ENCODE data around the gene ACO2.
"Not testable (repeated sequence)": the region's sequence is repeated elsewhere in the genome, so short reads cannot be mapped to it uniquely, and the experiment has no call there.

The ACO2 gene

GRCh38 chr22:41435560-41435959 is 33.4 kb upstream of the ACO2 start:
- TF ChIP-seq CTCF (IDR thresholded peaks at IDR 0.05; ENCODE audit: low read depth, low read length, missing control alignments), result no peak
- no peak overlapping the region for H3K4me3 ChIP-seq (replicated peaks; ENCODE audit: low read depth, low read length)
- DNase-seq (ENCODE audit: extremely low read depth, low read depth), result no peak

GRCh38 chr22:41436322-41437113 is 32.4 kb upstream of the ACO2 start:
- TF ChIP-seq CTCF (IDR thresholded peaks at IDR 0.05; ENCODE audit: low read depth, low read length, missing control alignments), result no peak
- no peak overlapping the region for H3K4me3 ChIP-seq (replicated peaks; ENCODE audit: low read depth, low read length)
- DNase-seq (ENCODE audit: extremely low read depth, low read depth), result no peak

GRCh38 chr22:41437198-41437597 is 31.7 kb upstream of the ACO2 start:
- no peak overlapping the region for H3K4me3 ChIP-seq (replicated peaks; ENCODE audit: low read depth, low read length)
- TF ChIP-seq CTCF (IDR thresholded peaks at IDR 0.05; ENCODE audit: low read depth, low read length, missing control alignments), result no peak
- DNase-seq (ENCODE audit: extremely low read depth, low read depth), result no peak

- H3K4me3 ChIP-seq (replicated peaks; ENCODE audit: low read depth, low read length); DNase-seq (ENCODE audit: extremely low read depth, low read depth): not testable (repeated sequence)
Measured at GRCh38 chr22:41440511-41440910, 28.4 kb upstream of the ACO2 start.

DNA sequence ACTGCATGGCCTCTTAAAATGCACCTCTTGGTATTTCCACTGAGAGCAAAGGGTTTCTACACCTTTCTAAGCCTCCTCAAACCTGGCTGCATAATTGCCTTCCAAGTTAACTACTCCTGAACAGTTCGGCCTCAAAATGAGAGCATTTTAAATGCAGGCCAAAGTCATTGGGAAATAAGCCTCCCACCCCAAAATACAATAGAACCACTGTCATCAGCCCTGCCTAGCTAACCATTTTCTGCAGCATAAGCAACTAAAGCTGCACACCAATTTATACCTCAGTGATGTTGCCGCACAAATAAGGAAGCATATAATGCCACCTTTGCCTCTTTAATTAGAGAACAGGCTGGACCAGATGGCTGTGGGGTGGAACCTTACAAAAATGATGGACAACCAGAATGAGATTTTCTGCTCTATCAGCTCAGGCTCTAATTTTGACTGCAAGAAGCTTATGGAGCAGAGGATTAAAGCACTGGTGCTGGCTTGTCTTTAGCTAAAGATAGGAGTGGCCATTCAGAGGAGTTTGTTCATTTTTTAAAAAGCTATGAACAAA is 26.6 kb upstream of the ACO2 start:
- TF ChIP-seq CTCF (IDR thresholded peaks at IDR 0.05; ENCODE audit: low read depth, low read length, missing control alignments), result no peak
- no peak overlapping the region for H3K4me3 ChIP-seq (replicated peaks; ENCODE audit: low read depth, low read length)
- no peak for DNase-seq (ENCODE audit: extremely low read depth, low read depth)

DNA sequence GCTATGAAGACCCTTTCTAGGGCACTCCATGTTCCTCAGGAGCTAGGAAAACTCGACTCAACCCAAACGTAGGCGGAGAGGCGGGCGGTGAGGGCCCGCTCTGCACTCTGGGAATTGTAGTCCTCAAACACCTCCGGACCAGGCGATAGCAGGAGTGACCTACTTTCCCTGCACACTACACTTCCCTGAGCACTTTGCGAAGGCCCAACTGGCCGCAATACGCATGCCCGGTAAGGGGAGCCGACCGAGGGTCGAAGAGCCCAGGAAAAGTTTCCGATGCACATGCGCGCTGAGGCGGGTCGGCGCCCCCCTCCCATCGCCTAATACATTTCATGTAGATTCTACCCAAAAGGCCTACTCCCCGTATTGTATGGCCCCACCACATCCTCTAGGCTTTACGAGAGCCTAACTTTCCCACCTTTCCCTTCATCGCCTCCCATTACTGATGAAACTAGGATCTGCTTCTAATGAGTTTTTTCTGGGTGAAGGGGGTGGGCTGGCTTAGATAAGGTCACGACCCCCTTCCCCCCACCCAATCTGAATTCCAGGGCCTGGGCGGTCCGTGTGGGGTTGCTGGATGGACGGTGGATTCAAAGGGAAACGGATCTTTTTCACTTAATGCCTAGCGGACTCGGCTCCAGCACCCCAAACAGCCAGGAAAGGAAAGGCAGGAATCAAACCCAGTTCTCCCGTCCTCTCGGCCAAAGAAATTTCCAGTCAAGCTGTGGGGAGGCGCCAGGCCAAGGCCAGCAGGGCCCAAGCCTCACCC is 24.4 kb upstream of the ACO2 start:
- peak overlapping the region; percentile 98 for H3K4me3 ChIP-seq (replicated peaks; ENCODE audit: low read depth, low read length)
- TF ChIP-seq CTCF (IDR thresholded peaks at IDR 0.05; ENCODE audit: low read depth, low read length, missing control alignments), result no peak
- DNase-seq (ENCODE audit: extremely low read depth, low read depth), result peak; percentile 92

Data from HFF-Myc (cell line).